ENCODE data around the gene RBBP8NL. TPM values are rescaled to one million over a fixed set of nuclear protein-coding genes. Genes with fewer than 3 reads are reported as not detected.

Gene RBBP8NL
- total and polyA plus RNA-seq, 9 of the 15 experiments (the other 6 are each of a cell fraction or from before 2014, with no cell fraction given): not detected

DNA sequence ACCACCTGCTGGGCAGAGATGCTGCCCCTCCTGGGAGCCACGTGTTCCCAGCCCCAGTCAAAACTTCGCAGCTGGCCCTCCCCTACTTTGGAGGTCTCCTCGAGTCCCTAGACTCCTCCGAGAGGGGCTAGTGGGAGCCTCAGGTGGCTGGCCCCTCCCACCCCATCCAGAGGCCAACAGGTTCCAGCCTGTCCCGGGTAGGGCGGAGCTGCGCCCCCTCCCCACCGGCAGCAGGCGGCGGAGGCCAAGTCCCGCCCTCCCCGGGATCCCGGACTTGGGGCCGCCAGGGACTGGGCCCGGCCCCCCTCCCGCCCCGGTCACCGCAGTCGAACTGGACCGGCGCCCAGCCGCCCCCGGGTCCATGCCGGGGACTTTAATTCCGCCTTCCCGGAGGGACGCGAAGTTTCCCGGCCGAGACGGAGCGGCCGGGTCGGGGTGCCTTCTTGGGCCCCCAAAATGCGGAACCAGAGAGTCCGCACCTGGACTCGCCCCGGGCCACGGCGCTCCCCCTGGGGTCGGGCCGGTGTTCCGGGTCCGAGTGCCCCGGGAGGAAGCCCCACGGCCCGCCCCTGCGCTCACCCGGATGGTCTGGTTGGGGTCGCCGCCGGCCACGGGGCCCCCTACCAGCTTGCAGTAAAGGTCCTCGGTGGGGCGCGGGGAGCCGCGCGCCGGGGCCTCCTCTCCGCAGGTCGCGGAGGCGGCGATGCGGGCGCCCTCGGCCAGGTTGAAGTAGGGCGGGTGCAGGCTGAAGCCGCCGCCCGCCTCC is 60.8 kb downstream of the RBBP8NL start (continued):
- TF ChIP-seq, protein P1, sequence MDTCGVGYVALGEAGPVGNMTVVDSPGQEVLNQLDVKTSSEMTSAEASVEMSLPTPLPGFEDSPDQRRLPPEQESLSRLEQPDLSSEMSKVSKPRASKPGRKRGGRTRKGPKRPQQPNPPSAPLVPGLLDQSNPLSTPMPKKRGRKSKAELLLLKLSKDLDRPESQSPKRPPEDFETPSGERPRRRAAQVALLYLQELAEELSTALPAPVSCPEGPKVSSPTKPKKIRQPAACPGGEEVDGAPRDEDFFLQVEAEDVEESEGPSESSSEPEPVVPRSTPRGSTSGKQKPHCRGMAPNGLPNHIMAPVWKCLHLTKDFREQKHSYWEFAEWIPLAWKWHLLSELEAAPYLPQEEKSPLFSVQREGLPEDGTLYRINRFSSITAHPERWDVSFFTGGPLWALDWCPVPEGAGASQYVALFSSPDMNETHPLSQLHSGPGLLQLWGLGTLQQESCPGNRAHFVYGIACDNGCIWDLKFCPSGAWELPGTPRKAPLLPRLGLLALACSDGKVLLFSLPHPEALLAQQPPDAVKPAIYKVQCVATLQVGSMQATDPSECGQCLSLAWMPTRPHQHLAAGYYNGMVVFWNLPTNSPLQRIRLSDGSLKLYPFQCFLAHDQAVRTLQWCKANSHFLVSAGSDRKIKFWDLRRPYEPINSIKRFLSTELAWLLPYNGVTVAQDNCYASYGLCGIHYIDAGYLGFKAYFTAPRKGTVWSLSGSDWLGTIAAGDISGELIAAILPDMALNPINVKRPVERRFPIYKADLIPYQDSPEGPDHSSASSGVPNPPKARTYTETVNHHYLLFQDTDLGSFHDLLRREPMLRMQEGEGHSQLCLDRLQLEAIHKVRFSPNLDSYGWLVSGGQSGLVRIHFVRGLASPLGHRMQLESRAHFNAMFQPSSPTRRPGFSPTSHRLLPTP (IDR thresholded peaks at IDR 0.05; ENCODE audit: borderline replicate concordance, extremely low read depth, insufficient read length): no peak
- no peak for TF ChIP-seq HLTF (IDR thresholded peaks at IDR 0.05)
- TF ChIP-seq, protein P2, sequence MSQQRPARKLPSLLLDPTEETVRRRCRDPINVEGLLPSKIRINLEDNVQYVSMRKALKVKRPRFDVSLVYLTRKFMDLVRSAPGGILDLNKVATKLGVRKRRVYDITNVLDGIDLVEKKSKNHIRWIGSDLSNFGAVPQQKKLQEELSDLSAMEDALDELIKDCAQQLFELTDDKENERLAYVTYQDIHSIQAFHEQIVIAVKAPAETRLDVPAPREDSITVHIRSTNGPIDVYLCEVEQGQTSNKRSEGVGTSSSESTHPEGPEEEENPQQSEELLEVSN (IDR thresholded peaks at IDR 0.05; ENCODE audit: borderline replicate concordance in 1 of 2, extremely low read depth in 1 of 2, insufficient read depth in 1 of 2, insufficient read length in 1 of 2, low read depth in 1 of 2, low read length in 1 of 2, poor library complexity in 1 of 2, severe bottlenecking in 1 of 2): peak in 1 of 2 experiments; percentile 25
- TF ChIP-seq ZNF175 (CRISPR knock-in tag; IDR thresholded peaks at IDR 0.05; ENCODE audit: low read depth): no peak
- 0 out of 2 replicates have a peak, but pooled peaks have one; percentile 28 for TF ChIP-seq POLR2A (conservative IDR thresholded peaks at IDR 0.05)
- TF ChIP-seq EP400 (IDR thresholded peaks at IDR 0.05): 0 out of 2 replicates have a peak, but pooled peaks have one; percentile 49
- TF ChIP-seq, protein P3, sequence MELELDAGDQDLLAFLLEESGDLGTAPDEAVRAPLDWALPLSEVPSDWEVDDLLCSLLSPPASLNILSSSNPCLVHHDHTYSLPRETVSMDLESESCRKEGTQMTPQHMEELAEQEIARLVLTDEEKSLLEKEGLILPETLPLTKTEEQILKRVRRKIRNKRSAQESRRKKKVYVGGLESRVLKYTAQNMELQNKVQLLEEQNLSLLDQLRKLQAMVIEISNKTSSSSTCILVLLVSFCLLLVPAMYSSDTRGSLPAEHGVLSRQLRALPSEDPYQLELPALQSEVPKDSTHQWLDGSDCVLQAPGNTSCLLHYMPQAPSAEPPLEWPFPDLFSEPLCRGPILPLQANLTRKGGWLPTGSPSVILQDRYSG (tag; conservative IDR thresholded peaks at IDR 0.05; ENCODE audit: low read depth): no peak
- no peak for TF ChIP-seq JUN (IDR thresholded peaks at IDR 0.05; ENCODE audit: borderline replicate concordance, low read depth, low read length)
- no peak for TF ChIP-seq JUN (CRISPR knock-in tag; IDR thresholded peaks at IDR 0.05; ENCODE audit: borderline replicate concordance)
- TF ChIP-seq ZNF717 (CRISPR knock-in tag; IDR thresholded peaks at IDR 0.05): no peak
- TF ChIP-seq OTX1 (CRISPR knock-in tag; IDR thresholded peaks at IDR 0.05): no peak
- TF ChIP-seq PURB (CRISPR knock-in tag; IDR thresholded peaks at IDR 0.05; ENCODE audit: low read depth): no peak
- no peak for TF ChIP-seq MEF2D (tag; conservative IDR thresholded peaks at IDR 0.05; ENCODE audit: low read depth)
- TF ChIP-seq, protein P4, sequence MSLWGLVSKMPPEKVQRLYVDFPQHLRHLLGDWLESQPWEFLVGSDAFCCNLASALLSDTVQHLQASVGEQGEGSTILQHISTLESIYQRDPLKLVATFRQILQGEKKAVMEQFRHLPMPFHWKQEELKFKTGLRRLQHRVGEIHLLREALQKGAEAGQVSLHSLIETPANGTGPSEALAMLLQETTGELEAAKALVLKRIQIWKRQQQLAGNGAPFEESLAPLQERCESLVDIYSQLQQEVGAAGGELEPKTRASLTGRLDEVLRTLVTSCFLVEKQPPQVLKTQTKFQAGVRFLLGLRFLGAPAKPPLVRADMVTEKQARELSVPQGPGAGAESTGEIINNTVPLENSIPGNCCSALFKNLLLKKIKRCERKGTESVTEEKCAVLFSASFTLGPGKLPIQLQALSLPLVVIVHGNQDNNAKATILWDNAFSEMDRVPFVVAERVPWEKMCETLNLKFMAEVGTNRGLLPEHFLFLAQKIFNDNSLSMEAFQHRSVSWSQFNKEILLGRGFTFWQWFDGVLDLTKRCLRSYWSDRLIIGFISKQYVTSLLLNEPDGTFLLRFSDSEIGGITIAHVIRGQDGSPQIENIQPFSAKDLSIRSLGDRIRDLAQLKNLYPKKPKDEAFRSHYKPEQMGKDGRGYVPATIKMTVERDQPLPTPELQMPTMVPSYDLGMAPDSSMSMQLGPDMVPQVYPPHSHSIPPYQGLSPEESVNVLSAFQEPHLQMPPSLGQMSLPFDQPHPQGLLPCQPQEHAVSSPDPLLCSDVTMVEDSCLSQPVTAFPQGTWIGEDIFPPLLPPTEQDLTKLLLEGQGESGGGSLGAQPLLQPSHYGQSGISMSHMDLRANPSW (CRISPR knock-in tag; IDR thresholded peaks at IDR 0.05): no peak
- TF ChIP-seq RUNX1 (IDR thresholded peaks at IDR 0.05; ENCODE audit: low read depth): no peak
- peak; percentile 16; the same call in 1 of the 2 replicates for TF ChIP-seq MTA3 (IDR thresholded peaks at IDR 0.05; ENCODE audit: borderline replicate concordance)
- no peak for TF ChIP-seq THRAP3 (IDR thresholded peaks at IDR 0.05; ENCODE audit: borderline replicate concordance)
- no peak for TF ChIP-seq SREBF1 (IDR thresholded peaks at IDR 0.05; ENCODE audit: borderline replicate concordance, low read depth, low read length)
- TF ChIP-seq CHD1 (IDR thresholded peaks at IDR 0.05; ENCODE audit: low read length): peak; percentile 23
- TF ChIP-seq PHF8 (IDR thresholded peaks at IDR 0.05; ENCODE audit: borderline replicate concordance, low read length): peak; percentile 2; the same call in 1 of the 2 replicates
- TF ChIP-seq EP300 (IDR thresholded peaks at IDR 0.05; ENCODE audit: low read length): no peak

Data from K562 (cell line).